C4-2B (cell line): ENCODE data around the gene KCNK13.
"Not testable (repeated sequence)": the region's sequence is repeated elsewhere in the genome, so short reads cannot be mapped to it uniquely, and the experiment has no call there.

Experiments used
- H3K27ac ChIP-seq: fragments of 450-650 bp; 2 replicates; pipeline ENCODE4 v1.5.1; 2017
- ZFX ChIP-seq: fragments of 450-650 bp; IDR thresholded peaks from 2 replicates; pipeline ENCODE4 v1.6.1; 2017
- TF ChIP-seq, protein P1 (sequence below): fragments of 450-650 bp; conservative IDR thresholded peaks from 2 replicates; pipeline ENCODE4 v1.5.1; 2017; ENCODE audit warnings: mild to moderate bottlenecking

The KCNK13 gene

DNA sequence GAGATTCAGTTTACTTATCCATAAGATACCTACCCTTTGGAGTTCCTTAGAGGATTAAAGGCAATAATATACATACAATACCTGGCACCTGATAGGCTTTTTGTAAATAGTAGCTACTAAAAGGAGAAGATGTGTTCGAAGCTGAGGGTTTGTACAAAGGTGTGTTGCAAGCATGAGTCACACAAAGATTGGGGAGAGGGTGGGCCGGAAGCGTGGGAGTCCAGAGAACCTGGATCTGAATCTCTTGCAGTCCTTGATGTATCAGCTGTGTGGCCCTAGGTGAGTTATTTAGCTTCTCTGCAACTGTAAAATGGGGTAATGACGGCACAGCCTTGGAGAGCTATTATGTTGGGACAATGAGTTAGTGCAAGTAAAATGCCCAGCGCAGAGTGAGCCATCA, 132.9 kb downstream of the KCNK13 start:
- H3K27ac ChIP-seq = no peak overlapping the region
- TF ChIP-seq, protein P1, sequence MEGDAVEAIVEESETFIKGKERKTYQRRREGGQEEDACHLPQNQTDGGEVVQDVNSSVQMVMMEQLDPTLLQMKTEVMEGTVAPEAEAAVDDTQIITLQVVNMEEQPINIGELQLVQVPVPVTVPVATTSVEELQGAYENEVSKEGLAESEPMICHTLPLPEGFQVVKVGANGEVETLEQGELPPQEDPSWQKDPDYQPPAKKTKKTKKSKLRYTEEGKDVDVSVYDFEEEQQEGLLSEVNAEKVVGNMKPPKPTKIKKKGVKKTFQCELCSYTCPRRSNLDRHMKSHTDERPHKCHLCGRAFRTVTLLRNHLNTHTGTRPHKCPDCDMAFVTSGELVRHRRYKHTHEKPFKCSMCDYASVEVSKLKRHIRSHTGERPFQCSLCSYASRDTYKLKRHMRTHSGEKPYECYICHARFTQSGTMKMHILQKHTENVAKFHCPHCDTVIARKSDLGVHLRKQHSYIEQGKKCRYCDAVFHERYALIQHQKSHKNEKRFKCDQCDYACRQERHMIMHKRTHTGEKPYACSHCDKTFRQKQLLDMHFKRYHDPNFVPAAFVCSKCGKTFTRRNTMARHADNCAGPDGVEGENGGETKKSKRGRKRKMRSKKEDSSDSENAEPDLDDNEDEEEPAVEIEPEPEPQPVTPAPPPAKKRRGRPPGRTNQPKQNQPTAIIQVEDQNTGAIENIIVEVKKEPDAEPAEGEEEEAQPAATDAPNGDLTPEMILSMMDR = no peak

DNA sequence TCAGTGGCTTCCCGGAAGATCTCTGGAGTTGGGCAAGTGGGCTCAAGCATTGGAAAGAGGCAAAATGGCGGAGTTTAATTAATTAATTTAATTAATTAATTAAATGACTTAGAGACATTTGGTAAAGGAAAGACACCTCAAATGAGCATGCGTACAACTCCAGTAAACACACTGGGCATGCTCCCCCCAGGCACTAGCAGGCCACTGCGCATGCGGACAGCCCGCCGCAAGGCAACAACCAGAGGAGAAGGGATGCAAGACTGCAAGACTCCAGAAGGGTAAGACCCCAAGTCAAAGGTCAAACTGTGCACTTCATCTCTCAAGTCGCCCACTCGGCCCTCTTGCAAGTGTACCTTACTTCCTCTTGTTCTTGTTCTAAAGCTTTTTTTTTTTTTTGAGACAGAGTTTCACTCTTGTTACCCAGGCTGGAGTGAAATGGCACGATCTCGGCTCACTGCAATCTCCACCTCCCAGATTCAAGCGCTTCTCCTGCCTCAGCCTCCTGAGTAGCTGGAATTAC, 136.8 kb downstream of the KCNK13 start:
- no peak overlapping the region for H3K27ac ChIP-seq
- TF ChIP-seq, protein P1 = no peak
- TF ChIP-seq ZFX = no peak

DNA sequence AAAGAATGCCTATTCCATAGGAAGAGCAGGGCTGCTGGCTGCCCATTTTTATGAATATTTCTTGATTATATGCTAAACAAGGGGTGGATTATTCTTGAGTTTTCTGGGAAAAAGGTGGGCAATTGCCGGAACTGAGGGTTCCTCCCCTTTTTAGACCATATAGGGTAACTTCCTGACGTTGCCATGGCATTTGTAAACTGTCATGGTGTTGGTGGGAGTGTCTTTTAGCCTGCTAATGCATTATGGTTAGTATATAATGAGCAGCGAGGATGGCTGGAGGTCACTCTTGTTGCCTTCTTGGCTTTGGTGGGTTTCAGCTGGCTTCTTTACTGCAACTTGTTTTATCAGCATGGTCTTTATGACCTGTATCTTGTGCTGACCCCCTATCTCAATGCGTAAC, 138.8 kb downstream of the KCNK13 start:
- not testable (repeated sequence) for H3K27ac ChIP-seq

DNA sequence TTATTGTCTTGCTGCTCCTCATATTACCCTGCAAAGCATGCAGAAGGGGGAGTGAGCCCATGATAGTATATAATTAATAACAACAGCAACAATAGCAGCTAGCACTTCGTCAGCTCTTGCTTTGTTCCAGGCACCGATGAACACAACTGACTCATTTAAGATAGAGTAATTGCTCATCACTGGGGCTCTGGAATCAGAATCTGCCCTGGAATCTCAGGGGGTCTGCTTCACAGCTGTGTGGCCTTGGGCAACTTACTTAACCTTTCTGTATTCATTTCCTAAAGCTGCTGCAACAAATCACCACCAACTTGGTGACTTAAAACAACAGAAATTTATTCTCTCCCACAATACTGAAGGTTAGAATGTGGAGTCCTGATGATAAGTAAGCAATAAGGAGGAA, 139.6 kb downstream of the KCNK13 start:
- TF ChIP-seq, protein P1 = no peak
- TF ChIP-seq ZFX = no peak
- H3K27ac ChIP-seq = no peak overlapping the region

DNA sequence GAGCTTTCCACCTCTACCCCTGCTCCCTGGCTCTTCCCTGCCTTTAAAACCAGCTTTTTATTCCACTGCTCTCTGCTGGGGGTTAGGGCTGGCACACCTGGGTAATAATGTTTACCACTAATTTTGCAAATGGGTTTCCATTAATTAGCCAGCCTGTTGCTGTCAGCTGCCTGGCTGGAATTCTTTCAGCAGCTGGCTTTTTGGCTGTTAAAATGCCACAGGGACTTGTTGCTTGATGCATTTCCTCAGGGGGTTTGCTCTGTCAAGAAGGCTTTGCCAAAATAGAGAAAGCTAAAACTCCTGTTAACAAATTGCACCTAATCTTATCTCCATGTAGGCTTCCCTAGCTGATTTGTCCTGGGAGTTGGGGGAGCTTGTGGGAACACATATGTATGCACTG, 142.7 kb downstream of the KCNK13 start:
- no peak overlapping the region for H3K27ac ChIP-seq
- TF ChIP-seq, protein P1 = no peak
- no peak for TF ChIP-seq ZFX

DNA sequence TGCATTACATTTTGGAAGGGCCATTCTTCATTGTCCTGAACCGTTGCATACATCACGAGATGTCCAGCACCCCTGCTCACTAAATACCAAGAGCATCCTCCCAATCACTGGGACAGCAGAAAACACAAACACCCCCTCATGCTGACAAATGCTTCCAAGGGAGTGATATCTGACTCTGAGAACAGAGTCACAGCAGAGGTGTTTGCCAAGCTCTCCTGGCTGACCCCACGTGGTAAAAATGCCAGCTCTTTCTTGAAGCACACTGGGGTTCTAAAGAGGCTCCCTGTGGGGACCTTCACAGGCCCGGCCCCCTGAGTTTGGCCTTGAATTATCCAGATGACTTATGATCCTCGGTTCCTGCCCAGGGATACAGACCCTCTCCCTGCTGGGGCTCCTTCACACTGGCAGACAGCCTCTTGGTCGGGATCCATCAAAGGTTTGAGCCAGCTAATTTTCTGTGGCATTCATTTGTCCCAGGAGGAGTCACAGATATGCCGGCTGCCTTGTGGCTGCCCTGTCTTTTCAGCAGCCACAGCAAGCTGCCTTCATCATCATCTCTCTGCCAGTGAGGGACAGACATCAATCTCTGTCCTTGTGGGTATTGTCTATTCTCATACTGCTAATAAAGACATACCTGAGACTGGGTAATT, 151.4 kb downstream of the KCNK13 start:
- no peak for TF ChIP-seq ZFX
- TF ChIP-seq, protein P1 = no peak
- H3K27ac ChIP-seq = no peak overlapping the region

DNA sequence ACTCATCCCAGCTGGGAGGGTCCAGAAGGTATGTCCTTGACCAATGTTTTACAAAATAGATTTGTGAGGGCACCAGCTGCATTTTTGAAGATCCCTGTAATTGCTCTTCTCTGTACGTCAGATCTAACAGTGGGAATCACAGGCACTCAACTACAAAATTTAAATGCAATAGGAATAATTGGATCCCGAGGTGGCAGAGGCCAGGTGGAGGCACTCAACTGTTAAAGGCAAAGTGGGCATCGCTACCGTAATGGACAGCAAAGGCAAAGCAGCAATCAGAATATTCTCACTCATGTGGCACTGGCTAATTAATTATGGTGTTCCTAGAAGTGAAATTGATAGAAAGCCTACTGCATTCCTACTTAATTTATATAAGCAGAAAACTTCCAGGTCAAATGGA, 166.7 kb downstream of the KCNK13 start:
- TF ChIP-seq, protein P1 = no peak
- no peak for TF ChIP-seq ZFX
- no peak overlapping the region for H3K27ac ChIP-seq

DNA sequence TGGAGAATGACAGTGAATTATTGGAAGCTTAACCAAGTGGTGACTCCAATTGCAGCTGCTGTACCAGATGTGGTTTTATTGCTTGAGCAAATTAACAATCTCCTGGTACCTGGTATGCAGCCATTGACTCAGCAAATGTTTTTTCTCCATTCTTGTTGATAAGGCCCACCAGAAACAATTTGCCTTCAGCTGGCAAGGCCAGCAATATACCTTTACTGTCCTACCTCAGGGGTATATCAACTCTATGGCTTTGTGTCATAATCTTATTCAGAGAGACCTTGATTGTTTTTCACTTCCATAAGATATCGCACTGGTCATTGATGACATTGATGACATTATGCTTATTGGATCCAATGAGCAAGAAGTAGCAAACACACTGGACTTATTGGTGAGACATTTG, 168.1 kb downstream of the KCNK13 start:
- not testable (repeated sequence) for H3K27ac ChIP-seq
